ENCODE measurements around the gene BRIP1. TPM values are rescaled to one million over a fixed set of nuclear protein-coding genes. Genes with fewer than 3 reads are reported as not detected.
"Not testable (repeated sequence)": the region's sequence is repeated elsewhere in the genome, so short reads cannot be mapped to it uniquely, and the experiment has no call there.

BRIP1 gene
- total RNA-seq, 1 experiment from 2014 or later: 13.7 TPM

DNA sequence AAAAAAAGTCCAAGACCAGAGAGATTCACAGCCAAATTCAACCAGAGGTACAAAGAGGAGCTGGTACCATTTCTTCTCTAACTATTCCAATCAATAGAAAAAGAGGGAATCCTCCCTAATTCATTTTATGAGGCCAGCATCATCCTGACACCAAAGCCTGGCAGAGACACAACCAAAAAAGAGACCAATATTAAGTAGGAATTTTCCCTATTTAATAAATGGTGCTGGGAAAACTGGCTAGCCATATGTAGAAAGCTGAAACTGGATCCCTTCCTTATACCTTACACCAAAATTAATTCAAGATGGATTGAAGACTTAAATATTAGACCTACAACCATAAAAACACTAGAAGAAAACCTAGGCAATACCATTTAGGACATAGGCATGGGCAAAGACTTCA, 186.8 kb downstream of the BRIP1 start:
- in situ Hi-C loops (cut with HindIII; ENCODE audit: low pct_unique_long_range_greater_than_20kb, low sequenced_read_pairs); DNase-seq (ENCODE audit: low read depth, low spot score): not testable (repeated sequence)

DNA sequence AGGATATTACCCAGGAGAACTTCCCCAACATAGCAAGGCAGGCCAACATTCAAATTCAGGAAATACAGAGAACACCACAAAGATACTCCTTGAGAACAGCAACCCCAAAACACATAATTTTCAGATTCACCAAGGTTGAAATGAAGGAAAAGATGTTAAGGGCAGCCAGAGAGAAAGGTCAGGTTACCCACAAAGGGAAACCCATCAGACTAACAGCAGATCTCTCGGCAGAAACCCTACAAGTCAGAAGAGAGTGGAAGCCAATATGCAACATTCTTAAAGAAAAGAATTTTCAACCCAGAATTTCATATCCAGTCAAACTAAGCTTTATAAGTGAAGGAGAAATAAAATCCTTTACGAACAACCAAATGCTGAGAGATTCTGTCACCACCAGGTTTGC, 188.7 kb downstream of the BRIP1 start:
- in situ Hi-C loops (cut with HindIII; ENCODE audit: low pct_unique_long_range_greater_than_20kb, low sequenced_read_pairs); DNase-seq (ENCODE audit: low read depth, low spot score): not testable (repeated sequence)

- in situ Hi-C loops (cut with HindIII; ENCODE audit: low pct_unique_long_range_greater_than_20kb, low sequenced_read_pairs): not testable (repeated sequence)
Measured at GRCh38 chr17:61673019-61673897, 190.1 kb downstream of the BRIP1 start.

DNA sequence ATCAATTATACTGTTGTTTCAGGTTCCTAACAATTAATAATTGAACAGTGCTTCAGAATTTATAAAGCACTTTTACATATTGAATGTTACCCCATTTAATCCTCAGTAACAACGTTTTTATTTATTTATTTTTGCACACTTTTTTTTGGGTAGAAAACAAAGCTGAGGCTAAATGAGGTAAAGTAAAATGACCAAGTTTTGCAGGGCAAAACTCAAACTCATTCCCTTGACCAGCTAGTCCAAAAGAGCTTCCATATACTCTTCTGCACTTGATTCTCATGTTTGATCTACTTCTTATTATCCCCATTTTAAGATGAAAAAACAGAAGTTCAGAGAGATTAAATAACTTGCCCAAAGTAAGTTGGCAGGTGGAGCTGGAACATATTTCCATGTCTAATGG, 191.2 kb downstream of the BRIP1 start:
- in situ Hi-C loops (cut with HindIII; ENCODE audit: low pct_unique_long_range_greater_than_20kb, low sequenced_read_pairs): no loop called here
- DNase-seq (ENCODE audit: low read depth, low spot score): no peak

More at GRCh38 chr17:61673019-61673897, 190.1 kb downstream of the BRIP1 start:
- not testable (repeated sequence) for DNase-seq (ENCODE audit: low read depth, low spot score)

- in situ Hi-C loops (cut with HindIII; ENCODE audit: low pct_unique_long_range_greater_than_20kb, low sequenced_read_pairs): no loop called here
- no peak for DNase-seq (ENCODE audit: low read depth, low spot score)
Measured at GRCh38 chr17:61670691-61671090, 192.6 kb downstream of the BRIP1 start.

GRCh38 chr17:61669522-61669921, 193.8 kb downstream of the BRIP1 start:
- in situ Hi-C loops (cut with HindIII; ENCODE audit: low pct_unique_long_range_greater_than_20kb, low sequenced_read_pairs): no loop called here
- no peak for DNase-seq (ENCODE audit: low read depth, low spot score)

GRCh38 chr17:61668486-61668885, 194.8 kb downstream of the BRIP1 start:
- DNase-seq (ENCODE audit: low read depth, low spot score): no peak
- in situ Hi-C loops (cut with HindIII; ENCODE audit: low pct_unique_long_range_greater_than_20kb, low sequenced_read_pairs): no loop called here

- in situ Hi-C loops (cut with HindIII; ENCODE audit: low pct_unique_long_range_greater_than_20kb, low sequenced_read_pairs); DNase-seq (ENCODE audit: low read depth, low spot score): not testable (repeated sequence)
Measured at GRCh38 chr17:61666406-61667088, 196.8 kb downstream of the BRIP1 start.

DNA sequence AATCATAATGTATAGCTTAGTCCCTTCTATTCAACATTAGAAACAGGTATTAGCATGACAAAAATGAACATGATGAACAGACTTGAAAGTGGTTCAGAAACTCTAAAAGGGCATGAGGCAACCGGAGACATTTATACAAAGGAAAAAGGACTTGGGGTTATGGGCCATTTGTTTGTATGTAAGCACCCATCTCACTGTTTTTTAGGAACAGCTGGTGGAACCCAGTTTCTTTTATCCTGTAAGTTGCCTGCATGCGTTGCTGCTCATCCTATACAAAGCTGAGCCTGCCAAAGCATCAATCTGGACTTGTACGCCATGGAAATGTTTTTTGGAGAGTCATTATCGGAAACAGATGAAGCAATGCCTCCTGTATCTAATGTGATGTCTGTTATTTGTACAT, 200.0 kb downstream of the BRIP1 start:
- in situ Hi-C loops (cut with HindIII; ENCODE audit: low pct_unique_long_range_greater_than_20kb, low sequenced_read_pairs): no loop called here
- no peak for DNase-seq (ENCODE audit: low read depth, low spot score)

DNA sequence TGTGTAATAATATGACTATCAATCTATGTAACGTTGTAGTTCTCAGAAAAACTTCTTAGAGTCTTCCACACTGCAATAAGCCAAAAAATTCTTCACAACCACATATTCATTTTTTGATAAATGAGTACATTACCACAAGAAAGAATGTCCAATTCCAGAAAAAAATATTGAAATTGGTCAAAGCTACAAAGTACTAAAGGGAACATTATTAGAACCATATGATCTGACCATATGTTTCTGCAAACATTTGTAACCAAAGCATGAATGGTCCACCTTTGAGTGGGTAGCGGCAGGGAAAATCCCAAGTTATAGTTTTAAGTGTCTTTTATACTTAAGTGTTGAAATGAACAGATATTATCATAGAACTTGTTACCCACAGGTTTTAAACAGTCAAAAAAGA, 200.6 kb downstream of the BRIP1 start:
- in situ Hi-C loops (cut with HindIII; ENCODE audit: low pct_unique_long_range_greater_than_20kb, low sequenced_read_pairs): no loop called here
- no peak for DNase-seq (ENCODE audit: low read depth, low spot score)

DNA sequence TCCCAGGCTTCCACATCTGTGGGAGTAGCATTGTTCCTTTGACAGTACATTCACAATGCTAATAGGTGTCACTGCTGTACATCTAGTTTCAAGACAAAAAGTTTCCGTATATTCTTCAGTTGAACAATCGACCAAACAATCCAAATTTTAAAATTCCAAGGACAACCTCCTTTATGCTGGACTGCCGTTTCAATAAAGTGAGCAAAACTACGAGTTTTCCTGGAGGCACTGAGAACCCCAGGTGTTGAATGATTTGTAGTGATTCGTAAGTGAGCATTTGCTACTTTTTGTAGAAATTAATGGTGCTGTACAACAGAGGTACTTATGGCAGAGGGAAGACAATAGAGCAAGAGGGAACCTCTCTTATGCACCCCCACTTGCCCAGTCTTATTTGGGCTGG, 201.1 kb downstream of the BRIP1 start:
- no peak for DNase-seq (ENCODE audit: low read depth, low spot score)
- in situ Hi-C loops (cut with HindIII; ENCODE audit: low pct_unique_long_range_greater_than_20kb, low sequenced_read_pairs): no loop called here

DNA sequence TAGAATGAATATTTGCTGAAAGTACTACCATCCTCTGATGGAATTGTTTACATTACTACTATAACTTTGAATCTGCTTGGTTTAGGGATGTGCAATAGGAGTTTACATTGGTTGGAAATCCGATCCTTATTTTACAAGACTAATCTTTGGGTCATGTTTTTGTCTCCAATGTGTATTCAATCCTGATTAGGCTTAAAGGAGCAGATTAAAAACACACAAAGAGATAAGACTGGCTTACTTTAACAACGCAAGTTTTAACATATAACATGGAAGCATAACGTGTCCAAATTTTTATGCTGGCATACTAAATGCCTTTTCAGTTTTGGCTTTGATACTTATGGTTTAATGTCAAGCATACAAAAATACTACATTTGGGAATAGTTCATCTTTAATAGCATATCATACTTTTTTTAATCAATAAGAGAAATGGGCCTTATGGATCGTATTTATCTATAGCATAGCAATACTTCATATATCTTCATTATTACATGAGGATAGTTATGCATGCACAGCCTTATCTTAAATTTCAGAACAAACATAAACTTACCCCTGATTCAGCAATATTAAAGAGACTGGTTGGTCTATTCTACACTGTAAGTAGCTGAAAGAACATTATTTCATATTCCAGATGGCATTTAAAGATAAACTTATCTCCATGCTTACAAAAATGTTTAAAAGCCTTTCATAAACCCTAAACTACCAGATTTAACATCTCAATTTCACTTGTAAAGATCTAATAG, 202.4 kb downstream of the BRIP1 start:
- no peak for DNase-seq (ENCODE audit: low read depth, low spot score)
- in situ Hi-C loops (cut with HindIII; ENCODE audit: low pct_unique_long_range_greater_than_20kb, low sequenced_read_pairs): no loop called here

DNA sequence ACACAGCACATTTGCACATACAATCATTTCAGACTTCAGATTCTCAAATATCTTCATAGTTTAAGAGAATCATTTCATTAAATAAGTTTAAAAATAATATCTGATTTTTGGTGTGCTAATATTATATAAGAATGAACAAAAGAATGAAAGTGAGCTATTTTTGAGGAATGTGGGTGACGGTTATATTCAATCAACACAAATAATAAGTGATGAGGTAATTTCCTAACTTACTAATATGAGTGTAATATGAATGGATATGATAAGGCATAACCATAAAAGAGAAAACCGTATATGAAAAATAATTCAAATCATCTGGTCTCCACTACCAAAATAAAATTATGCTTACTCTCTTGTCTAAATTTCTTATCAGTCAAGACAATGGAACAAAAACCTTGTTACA, 203.9 kb downstream of the BRIP1 start:
- in situ Hi-C loops (cut with HindIII; ENCODE audit: low pct_unique_long_range_greater_than_20kb, low sequenced_read_pairs): no loop called here
- DNase-seq (ENCODE audit: low read depth, low spot score): no peak

- in situ Hi-C loops (cut with HindIII; ENCODE audit: low pct_unique_long_range_greater_than_20kb, low sequenced_read_pairs): no loop called here
- DNase-seq (ENCODE audit: low read depth, low spot score): no peak
Measured at GRCh38 chr17:61658183-61658582, 205.1 kb downstream of the BRIP1 start.

DNA sequence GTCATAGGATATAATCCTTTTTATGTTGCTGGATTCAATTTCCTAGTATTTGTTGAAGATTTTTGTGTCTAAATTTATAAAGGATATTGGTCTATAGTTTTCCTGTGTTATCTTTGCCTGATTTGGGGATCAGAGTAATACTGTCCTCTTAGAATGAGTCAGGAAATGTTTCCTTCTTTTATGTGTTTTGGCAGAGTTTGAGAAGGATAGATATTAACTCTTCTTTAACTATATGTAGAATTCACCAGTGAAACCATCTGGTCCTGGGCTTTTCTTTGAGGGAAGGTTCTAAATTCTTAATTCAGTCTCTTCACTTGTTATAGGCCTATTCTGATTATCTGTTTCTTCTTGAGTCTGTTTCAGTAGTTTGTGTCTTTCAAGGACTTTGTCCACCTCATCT, 206.0 kb downstream of the BRIP1 start:
- no peak for DNase-seq (ENCODE audit: low read depth, low spot score)
- in situ Hi-C loops (cut with HindIII; ENCODE audit: low pct_unique_long_range_greater_than_20kb, low sequenced_read_pairs): no loop called here

DNA sequence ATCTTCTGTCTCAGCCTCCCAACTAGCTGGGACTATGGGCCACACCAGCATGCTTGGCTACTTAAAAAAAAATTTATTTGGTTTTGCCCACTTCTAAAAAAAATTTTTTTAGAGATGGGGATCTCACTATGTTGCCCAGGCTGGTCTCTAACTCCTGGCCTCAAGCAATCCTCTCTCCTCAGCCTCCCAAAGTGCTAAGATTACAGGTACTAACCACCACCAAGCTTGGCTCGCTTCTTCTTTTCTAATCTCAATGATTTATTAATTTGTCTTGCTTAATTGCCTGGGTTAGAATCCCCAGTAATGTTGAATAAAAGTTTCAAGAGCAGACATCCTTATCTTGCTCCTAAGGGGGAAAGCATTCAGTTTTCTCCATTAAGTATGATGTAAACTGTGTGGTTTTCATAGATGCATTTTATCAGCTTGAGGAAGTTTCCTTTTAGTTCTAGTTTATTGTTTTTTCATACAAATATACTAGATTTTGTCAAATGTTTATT, 206.6 kb downstream of the BRIP1 start:
- in situ Hi-C loops (cut with HindIII; ENCODE audit: low pct_unique_long_range_greater_than_20kb, low sequenced_read_pairs): no loop called here
- DNase-seq (ENCODE audit: low read depth, low spot score): no peak

DNA sequence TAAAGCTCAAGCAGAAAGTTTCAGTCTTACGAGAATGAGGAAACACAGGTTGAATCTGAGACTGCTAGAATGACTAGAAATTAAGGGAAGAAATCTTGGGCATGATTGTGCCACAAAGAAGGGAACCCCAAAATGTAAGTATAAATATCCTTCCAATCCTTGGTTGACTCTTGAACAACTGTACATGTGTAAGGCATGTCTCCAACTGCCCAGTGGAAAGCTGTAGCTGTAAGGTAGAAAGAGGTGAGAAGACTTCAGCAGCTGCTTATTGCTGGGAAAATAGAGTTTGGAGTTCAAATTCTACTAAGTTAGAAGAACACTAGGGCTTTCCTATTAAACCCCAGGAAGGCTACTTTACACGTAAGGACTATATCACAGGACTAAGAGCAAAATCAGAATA, 212.6 kb downstream of the BRIP1 start:
- in situ Hi-C loops (cut with HindIII; ENCODE audit: low pct_unique_long_range_greater_than_20kb, low sequenced_read_pairs): no loop called here
- DNase-seq (ENCODE audit: low read depth, low spot score): no peak

DNA sequence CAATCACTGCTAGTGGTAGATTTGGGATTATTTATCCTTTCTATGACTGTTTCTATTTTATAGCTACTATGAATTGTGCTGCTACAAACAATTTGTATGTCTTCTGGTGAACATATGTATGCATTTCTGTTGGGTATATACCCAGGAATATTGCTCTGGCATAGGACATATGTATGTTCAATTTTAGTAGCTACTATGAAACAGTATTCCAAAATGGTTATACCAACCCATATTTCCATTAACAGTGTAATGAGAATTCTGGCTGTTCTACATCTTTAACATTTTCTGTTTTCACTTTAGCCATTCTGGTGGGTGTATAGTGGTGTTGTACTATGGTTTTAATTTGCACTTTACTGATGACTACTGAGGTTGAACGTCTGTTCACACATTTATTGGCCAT, 214.7 kb downstream of the BRIP1 start:
- in situ Hi-C loops (cut with HindIII; ENCODE audit: low pct_unique_long_range_greater_than_20kb, low sequenced_read_pairs): no loop called here
- DNase-seq (ENCODE audit: low read depth, low spot score): no peak

Data from SK-MEL-5 (cell line).